ENCODE measurements around the gene ITGAD. TPM values are rescaled to one million over a fixed set of nuclear protein-coding genes. Genes with fewer than 3 reads are reported as not detected.

ITGAD gene
- total and polyA plus RNA-seq, 12 donors, result 0.03 to 0.35 (median 0.11) TPM; not detected in 5

DNA sequence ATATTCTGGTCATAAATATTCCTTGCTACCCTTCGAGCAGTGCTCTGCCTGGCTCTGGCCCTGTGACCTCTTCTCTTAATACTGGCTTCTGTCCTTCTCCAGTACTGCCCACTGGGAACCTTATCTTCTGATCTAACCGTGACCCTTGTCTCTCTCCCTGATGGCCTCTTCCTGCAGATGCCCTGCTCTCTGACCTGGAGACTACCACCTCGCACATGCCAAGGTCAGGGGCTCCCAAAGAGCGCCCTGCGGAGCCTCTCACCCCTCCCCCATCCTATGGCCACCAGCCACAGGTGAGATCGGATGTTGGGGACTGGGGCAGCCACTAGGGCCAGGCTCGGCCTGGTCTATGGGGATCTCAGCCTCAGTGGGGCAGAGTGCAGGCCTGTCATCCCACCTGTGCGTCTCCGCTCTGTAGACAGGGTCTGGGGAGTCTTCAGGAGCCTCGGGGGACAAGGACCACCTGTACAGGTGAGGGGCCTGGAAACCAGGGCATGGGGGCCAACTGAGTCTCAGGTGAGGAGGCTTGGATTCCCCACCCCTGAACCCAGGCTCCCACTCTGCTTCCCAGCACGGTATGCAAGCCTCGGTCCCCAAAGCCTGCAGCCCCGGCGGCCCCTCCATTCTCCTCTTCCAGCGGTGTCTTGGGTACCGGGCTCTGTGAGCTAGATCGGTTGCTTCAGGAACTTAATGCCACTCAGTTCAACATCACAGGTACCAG lies 80.3 kb downstream of the ITGAD start:
- H3K27me3 ChIP-seq, result no peaks in the 10 kb centered on the region
- peak in 2 of 7 donors; percentile 11 to 41 for DNase-seq
- intact Hi-C loops (cut with DNase I), result loop anchor here in 1 of 2 donors (10.0 kb wide), 1 partner anchor 231 kb away; no protein-coding TSS in a partner anchor
- H3K9me3 ChIP-seq (replicated peaks in 1 of 3), result no peaks in the 10 kb centered on the region
- peak overlapping the region in 2 of 5 donors; percentile 84 to 95 for H3K27ac ChIP-seq
- H3K4me3 ChIP-seq, result no peak overlapping the region
- peaks cover 0 to 17% of the 10 kb centered on the region in 2 donors for H3K36me3 ChIP-seq (replicated peaks in 1 of 2)
- peaks cover 0 to 18% of the 10 kb centered on the region in 2 donors for H3K4me1 ChIP-seq (replicated peaks in 1 of 2)
- TF ChIP-seq, protein P1, sequence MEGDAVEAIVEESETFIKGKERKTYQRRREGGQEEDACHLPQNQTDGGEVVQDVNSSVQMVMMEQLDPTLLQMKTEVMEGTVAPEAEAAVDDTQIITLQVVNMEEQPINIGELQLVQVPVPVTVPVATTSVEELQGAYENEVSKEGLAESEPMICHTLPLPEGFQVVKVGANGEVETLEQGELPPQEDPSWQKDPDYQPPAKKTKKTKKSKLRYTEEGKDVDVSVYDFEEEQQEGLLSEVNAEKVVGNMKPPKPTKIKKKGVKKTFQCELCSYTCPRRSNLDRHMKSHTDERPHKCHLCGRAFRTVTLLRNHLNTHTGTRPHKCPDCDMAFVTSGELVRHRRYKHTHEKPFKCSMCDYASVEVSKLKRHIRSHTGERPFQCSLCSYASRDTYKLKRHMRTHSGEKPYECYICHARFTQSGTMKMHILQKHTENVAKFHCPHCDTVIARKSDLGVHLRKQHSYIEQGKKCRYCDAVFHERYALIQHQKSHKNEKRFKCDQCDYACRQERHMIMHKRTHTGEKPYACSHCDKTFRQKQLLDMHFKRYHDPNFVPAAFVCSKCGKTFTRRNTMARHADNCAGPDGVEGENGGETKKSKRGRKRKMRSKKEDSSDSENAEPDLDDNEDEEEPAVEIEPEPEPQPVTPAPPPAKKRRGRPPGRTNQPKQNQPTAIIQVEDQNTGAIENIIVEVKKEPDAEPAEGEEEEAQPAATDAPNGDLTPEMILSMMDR (IDR thresholded peaks at IDR 0.05), result no peak
- no peak for TF ChIP-seq POLR2A (IDR thresholded peaks at IDR 0.05)
- WGBS, 4 donors, result 80 to 84% (median 83%) methylated on average over 12 to 17 of the region's 17 CpGs

DNA sequence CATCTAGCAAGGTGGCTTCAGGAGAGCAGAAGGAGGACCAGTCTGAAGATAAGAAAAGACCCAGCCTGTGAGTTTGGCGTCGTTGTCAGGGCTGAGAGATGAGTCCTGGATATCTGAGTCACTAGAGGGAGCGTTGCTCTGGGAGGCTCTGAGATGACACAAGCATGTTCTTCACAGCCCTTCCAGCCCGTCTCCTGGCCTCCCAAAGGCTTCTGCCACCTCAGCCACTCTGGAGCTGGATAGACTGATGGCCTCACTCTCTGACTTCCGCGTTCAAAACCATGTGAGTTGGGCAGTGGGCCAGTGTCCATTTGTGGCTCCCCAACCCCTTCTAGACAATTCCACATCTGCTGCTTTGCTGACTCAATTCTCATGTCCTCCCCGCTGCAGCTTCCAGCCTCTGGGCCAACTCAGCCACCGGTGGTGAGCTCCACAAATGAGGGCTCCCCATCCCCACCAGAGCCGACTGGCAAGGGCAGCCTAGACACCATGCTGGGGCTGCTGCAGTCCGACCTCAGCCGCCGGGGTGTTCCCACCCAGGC lies 81.1 kb downstream of the ITGAD start:
- 61 to 78% (median 76%) methylated on average over 10 to 12 of the region's 12 CpGs for WGBS, 4 donors
- TF ChIP-seq POLR2A (IDR thresholded peaks at IDR 0.05), result no peak
- TF ChIP-seq, protein P1 (IDR thresholded peaks at IDR 0.05), result no peak
- Histone ChIP-seq H3K36me3 (replicated peaks in 1 of 2) (peaks cover 0 to 17% of the 10 kb centered on the region in 2 donors), H3K4me1 (replicated peaks in 1 of 2) (peaks cover 0 to 18% of the 10 kb centered on the region in 2 donors), H3K27ac (peak overlapping the region in 3 of 5 donors; percentile 9 to 41 (median 27)), H3K4me3 (no peak overlapping the region), H3K27me3 (no peaks in the 10 kb centered on the region), H3K9me3 (replicated peaks in 1 of 3) (no peaks in the 10 kb centered on the region)
- DNase-seq, result peak in 3 of 7 donors; percentile 43 to 47 (median 44)
- intact Hi-C loops (cut with DNase I), result loop anchor here in 1 of 2 donors (10.0 kb wide), 1 partner anchor 231 kb away; no protein-coding TSS in a partner anchor

DNA sequence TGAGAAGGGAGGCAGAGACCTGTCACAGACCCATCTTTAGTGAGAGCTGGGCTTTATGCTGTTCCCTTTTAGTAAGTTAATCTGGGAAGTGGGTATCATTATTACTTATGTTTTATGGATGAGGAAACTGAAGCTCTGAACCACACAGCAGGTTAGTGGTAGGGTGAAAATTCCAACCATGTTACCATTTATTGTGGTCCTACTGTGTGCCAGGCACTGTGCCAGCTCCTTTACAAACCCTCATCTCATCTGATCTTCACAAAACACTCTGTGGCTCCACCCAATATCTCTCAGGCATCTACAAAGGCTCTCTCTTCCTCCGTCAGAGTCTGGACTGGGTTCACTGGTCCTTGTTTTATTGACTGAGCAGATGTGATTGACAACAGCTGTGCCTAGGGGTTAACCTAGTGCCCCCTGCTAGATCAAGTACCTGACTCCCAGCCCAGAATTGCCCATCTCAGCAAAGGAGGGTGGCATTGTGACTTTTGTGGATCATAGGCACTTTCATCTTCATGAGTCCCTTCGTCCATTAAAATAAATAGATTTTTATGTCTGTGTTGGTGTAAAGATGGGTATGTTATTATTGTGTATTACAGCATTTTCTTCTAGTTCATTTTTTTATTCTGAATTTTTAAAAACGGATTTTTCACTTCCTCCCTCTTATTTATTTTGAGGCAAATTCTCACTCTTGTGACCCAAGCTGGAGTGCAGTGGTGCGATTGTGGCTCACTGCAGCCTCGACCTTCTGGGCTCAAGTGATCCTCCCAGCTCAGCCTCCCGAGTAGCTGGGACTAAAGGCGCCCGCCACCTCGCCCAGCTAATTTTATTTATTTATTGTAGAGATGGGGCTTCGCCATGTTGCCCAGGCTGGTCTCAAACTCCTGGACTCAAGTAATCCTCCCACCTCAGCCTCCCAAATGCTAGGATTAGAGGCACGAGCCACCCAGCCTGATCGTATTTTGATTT lies 81.9 kb downstream of the ITGAD start:
- Histone ChIP-seq H3K36me3 (replicated peaks in 1 of 2) (peaks cover 0 to 17% of the 10 kb centered on the region in 2 donors), H3K4me3 (no peak overlapping the region), H3K9me3 (replicated peaks in 1 of 3) (no peaks in the 10 kb centered on the region), H3K27ac (peak overlapping the region in 2 of 5 donors; percentile 27 to 41), H3K27me3 (no peaks in the 10 kb centered on the region), H3K4me1 (replicated peaks in 1 of 2) (peaks cover 0 to 21% of the 10 kb centered on the region in 2 donors)
- intact Hi-C loops (cut with DNase I), result loop anchor here in 1 of 2 donors (10.0 kb wide), 1 partner anchor 230 kb away; no protein-coding TSS in a partner anchor
- no peak for TF ChIP-seq POLR2A (IDR thresholded peaks at IDR 0.05)
- TF ChIP-seq, protein P1 (IDR thresholded peaks at IDR 0.05), result no peak
- DNase-seq, result no peak
- WGBS, 4 donors, result 89 to 94% (median 91%) methylated on average over 12 of the region's 12 CpGs
